Suprapubic skin (tissue), 3 donors: ENCODE measurements around the gene GSG1L.

Source experiments
- EP300 ChIP-seq: sonication (generic); formaldehyde crosslinking; IDR thresholded peaks from one replicate; pipeline ENCODE4 v1.6.1; 2017; ENCODE audit warnings: antibody characterized with exemption
- TF ChIP-seq, protein P1 (sequence below), 2 donors: fragments of 200-600 bp in 1 of 2; fragments of 450-650 bp in 1 of 2; sonication (generic) in 1 of 2; IDR thresholded peaks; one replicate each; pipeline ENCODE4 v1.5.1; 2016 to 2019; ENCODE audit warnings: antibody characterized with exemption in 2 of 2, mild to moderate bottlenecking in 1 of 2, moderate library complexity in 1 of 2

DNA sequence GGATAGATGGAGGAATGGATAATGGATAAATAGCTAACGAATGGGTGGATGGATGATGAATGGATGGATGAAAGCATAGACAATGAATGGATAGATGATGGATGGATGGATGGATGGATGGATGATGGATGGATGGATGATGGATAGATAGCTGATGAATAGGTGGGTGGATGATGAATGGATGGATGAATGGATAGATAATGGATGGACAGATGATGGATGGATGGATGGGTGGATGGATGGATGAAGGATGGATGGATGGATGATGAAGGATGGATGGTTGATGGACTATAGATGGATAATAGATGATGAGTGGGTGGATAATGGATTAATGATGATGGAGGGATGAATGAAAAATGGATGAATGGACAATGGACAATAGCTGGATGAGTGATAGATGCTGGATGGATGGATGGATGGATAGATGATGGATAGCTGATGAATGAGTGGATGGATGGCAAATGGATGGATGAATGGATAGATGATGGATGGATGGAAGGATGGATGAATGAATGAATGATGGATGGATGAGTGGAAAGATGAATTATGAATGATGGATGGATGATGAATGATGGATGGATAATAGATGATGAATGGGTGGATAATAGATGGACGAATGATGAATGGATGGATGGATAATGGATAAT is 273.8 kb downstream of the GSG1L start:
- TF ChIP-seq, protein P1, sequence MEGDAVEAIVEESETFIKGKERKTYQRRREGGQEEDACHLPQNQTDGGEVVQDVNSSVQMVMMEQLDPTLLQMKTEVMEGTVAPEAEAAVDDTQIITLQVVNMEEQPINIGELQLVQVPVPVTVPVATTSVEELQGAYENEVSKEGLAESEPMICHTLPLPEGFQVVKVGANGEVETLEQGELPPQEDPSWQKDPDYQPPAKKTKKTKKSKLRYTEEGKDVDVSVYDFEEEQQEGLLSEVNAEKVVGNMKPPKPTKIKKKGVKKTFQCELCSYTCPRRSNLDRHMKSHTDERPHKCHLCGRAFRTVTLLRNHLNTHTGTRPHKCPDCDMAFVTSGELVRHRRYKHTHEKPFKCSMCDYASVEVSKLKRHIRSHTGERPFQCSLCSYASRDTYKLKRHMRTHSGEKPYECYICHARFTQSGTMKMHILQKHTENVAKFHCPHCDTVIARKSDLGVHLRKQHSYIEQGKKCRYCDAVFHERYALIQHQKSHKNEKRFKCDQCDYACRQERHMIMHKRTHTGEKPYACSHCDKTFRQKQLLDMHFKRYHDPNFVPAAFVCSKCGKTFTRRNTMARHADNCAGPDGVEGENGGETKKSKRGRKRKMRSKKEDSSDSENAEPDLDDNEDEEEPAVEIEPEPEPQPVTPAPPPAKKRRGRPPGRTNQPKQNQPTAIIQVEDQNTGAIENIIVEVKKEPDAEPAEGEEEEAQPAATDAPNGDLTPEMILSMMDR (IDR thresholded peaks at IDR 0.05): no peak
- TF ChIP-seq EP300: no peak
